ENCODE measurements around the gene HYAL2. TPM values are rescaled to one million over a fixed set of nuclear protein-coding genes. Genes with fewer than 3 reads are reported as not detected.

The HYAL2 gene
- total and polyA plus RNA-seq, 9 of the 15 experiments (the other 6 are each of a cell fraction or from before 2014, with no cell fraction given), result 0.36 to 22.7 (median 11.4) TPM; not detected in 1

DNA sequence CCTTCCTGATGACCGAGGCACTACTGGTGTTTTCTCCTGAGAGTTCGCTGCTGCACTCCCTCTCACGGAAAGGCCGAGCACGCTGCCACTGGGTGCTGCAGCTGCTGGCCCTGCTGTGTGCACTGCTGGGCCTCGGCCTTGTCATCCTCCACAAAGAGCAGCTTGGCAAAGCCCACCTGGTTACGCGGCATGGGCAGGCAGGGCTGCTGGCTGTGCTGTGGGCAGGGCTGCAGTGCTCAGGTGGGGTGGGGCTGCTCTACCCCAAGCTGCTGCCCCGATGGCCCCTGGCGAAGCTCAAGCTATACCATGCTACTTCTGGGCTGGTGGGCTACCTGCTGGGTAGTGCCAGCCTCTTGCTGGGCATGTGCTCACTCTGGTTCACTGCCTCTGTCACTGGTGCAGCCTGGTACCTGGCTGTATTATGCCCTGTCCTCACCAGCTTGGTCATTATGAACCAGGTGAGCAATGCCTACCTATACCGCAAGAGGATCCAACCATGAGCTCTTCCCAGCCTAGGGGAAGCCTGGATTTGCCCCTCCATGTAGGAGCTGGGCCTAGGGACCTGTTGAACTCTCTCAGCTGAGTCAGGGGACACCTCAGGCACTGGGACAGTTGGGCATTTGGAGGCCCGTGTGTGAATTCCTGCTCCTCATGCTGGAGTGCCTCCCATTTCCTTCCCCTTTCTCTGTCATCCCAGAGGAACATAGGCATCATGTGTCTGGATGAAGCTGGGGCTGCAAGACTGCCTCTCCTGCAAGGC is 30.9 kb upstream of the HYAL2 start:
- no peak for DNase-seq (ENCODE audit: extremely low read depth in 1 of 4, low spot score in 3 of 4)
- WGBS (ENCODE audit: insufficient coverage, low coverage, missing lambda C conversion rate), result 95% methylated on average over 9 of the region's 12 CpGs
- H3K27ac ChIP-seq (ENCODE audit: extremely low read depth, low read depth, low read length), result no peak overlapping the region
- no peak overlapping the region for H3K4me2 ChIP-seq (ENCODE audit: insufficient read depth, low read length)
- no peak for ATAC-seq
- in situ Hi-C loops (cut with MboI), result no loop called here
- H3K27me3 ChIP-seq (ENCODE audit: control insufficient read depth in 2 of 2, insufficient read depth in 2 of 2, low read length in 2 of 2), result no peaks in the 10 kb centered on the region
- H3K4me1 ChIP-seq (replicated peaks in 1 of 2; ENCODE audit: control insufficient read depth in 2 of 2, insufficient read depth in 2 of 2, low read length in 2 of 2), result peaks cover 30 to 50% of the 10 kb centered on the region in 2 experiments; a peak in 4 of 5 replicates
- H3K4me3 ChIP-seq, result no peak overlapping the region
- ChIA-PET POLR2A (interaction anchor here (0.6 to 1.8 kb wide), 11 partner anchors 11 to 181 kb away, joined by 3 to 5 read pairs (median 3); no protein-coding TSS in a partner anchor), CTCF (ENCODE audit: low intra/inter-chr PET ratio) (interaction anchor here (0.6 kb wide), 1 partner anchor 162 kb away, joined by 3 read pairs; no protein-coding TSS in a partner anchor)
- intact Hi-C loops (cut with micrococcal nuclease), result no loop called here
- FAIRE-seq, result no peak
- H4K20me1 ChIP-seq (replicated peaks; ENCODE audit: control insufficient read depth, insufficient read depth, low read length), result peaks cover 30% of the 10 kb centered on the region; the same call in 1 of the 2 replicates
- H3K9me1 ChIP-seq (ENCODE audit: control insufficient read depth, insufficient read depth, low read length), result peaks cover 6% of the 10 kb centered on the region
- no peaks in the 10 kb centered on the region for H3K9me3 ChIP-seq (replicated peaks; ENCODE audit: control insufficient read depth, insufficient read depth, low read depth, low read length)
- H3K36me3 ChIP-seq (ENCODE audit: control insufficient read depth, insufficient read depth, low read length), result peaks cover 53% of the 10 kb centered on the region; the same call in 2 of the 3 replicates
- H2AFZ ChIP-seq (ENCODE audit: low read depth, low read length), result no peak overlapping the region
- peak overlapping the region in 1 of 2 experiments; percentile 26; a peak in 2 of 4 replicates for H3K9ac ChIP-seq (ENCODE audit: insufficient read depth in 1 of 2, low read depth in 2 of 2, low read length in 2 of 2)
- TF ChIP-seq POLR2A (conservative IDR thresholded peaks at IDR 0.05), result 0 out of 2 replicates have a peak, but pooled peaks have one; percentile 18
- TF ChIP-seq, protein P1, sequence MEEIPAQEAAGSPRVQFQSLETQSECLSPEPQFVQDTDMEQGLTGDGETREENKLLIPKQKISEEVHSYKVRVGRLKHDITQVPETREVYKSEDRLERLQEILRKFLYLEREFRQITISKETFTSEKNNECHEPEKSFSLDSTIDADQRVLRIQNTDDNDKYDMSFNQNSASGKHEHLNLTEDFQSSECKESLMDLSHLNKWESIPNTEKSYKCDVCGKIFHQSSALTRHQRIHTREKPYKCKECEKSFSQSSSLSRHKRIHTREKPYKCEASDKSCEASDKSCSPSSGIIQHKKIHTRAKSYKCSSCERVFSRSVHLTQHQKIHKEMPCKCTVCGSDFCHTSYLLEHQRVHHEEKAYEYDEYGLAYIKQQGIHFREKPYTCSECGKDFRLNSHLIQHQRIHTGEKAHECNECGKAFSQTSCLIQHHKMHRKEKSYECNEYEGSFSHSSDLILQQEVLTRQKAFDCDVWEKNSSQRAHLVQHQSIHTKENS (CRISPR knock-in tag; IDR thresholded peaks at IDR 0.05), result no peak
- peak; percentile 46; the same call in 1 of the 2 replicates for TF ChIP-seq RBFOX2 (IDR thresholded peaks at IDR 0.05; ENCODE audit: low read depth, low read length)
- TF ChIP-seq, protein P2, sequence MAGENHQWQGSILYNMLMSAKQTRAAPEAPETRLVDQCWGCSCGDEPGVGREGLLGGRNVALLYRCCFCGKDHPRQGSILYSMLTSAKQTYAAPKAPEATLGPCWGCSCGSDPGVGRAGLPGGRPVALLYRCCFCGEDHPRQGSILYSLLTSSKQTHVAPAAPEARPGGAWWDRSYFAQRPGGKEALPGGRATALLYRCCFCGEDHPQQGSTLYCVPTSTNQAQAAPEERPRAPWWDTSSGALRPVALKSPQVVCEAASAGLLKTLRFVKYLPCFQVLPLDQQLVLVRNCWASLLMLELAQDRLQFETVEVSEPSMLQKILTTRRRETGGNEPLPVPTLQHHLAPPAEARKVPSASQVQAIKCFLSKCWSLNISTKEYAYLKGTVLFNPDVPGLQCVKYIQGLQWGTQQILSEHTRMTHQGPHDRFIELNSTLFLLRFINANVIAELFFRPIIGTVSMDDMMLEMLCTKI (IDR thresholded peaks at IDR 0.05; ENCODE audit: partially characterized antibody), result no peak
- TF ChIP-seq POLR2G (IDR thresholded peaks at IDR 0.05; ENCODE audit: low read depth, low read length), result peak; percentile 65
- no TSS peak for BruUV-seq (replicated peaks)
- H3K79me2 ChIP-seq (ENCODE audit: control insufficient read depth, insufficient read depth, low read length), result peaks cover 57% of the 10 kb centered on the region
